Karpas-422 (cell line): ENCODE results near the gene RPS3. TPM values are rescaled to one million over a fixed set of nuclear protein-coding genes. Genes with fewer than 3 reads are reported as not detected.

Experiments used
- DNase-seq: peaks from one replicate; pipeline ENCODE4 v3.0.0-alpha.2; 2015
- H2AFZ ChIP-seq: fragments of 200-600 bp; sonication (generic); 2 replicates; pipeline ENCODE4 v1.6.1; 2014; ENCODE audit warnings: antibody characterized with exemption, low read length, mixed read lengths
- H3K27ac ChIP-seq: fragments of 200-600 bp; sonication (generic); 2 replicates; pipeline ENCODE4 v1.5.1; 2014; ENCODE audit warnings: mild to moderate bottlenecking, low read length, moderate library complexity
- H3K27me3 ChIP-seq: fragments of 200-600 bp; sonication (generic); 2 replicates; pipeline ENCODE4 v1.6.1; 2014; ENCODE audit warnings: low read length, mixed read lengths
- H3K36me3 ChIP-seq: fragments of 200-600 bp; sonication (generic); 2 replicates; pipeline ENCODE4 v1.6.1; 2014; ENCODE audit warnings: low read length, mixed read lengths; ENCODE audit not compliant: insufficient read depth
- H3K4me1 ChIP-seq: fragments of 200-600 bp; sonication (generic); 2 replicates; pipeline ENCODE4 v1.6.1; 2014; ENCODE audit warnings: mild to moderate bottlenecking, low read length, mixed read lengths
- H3K4me2 ChIP-seq: fragments of 200-600 bp; sonication (generic); 2 replicates; pipeline ENCODE4 v1.6.1; 2014; ENCODE audit warnings: low read length, low read depth, mild to moderate bottlenecking; ENCODE audit not compliant: poor library complexity, severe bottlenecking
- H3K4me3 ChIP-seq: fragments of 200-600 bp; sonication (generic); 2 replicates; pipeline ENCODE4 v1.5.1; 2014; ENCODE audit warnings: mild to moderate bottlenecking, antibody characterized with exemption, low read length, mixed read lengths
- H3K79me2 ChIP-seq: fragments of 200-600 bp; sonication (generic); 2 replicates; pipeline ENCODE4 v1.6.1; 2014; ENCODE audit warnings: mild to moderate bottlenecking, low read length, mixed read lengths
- H3K9ac ChIP-seq: fragments of 200-600 bp; sonication (generic); 2 replicates; pipeline ENCODE4 v1.6.0; 2014; ENCODE audit warnings: low read length
- H3K9me2 ChIP-seq: fragments of 200-600 bp; sonication (generic), shearing (Covaris generic); replicated peaks from 2 replicates; pipeline ENCODE4 v1.6.0; 2014; ENCODE audit warnings: mild to moderate bottlenecking, low read length, moderate library complexity; ENCODE audit not compliant: insufficient read depth
- H3K9me3 ChIP-seq: fragments of 300-700, 200-600 bp; sonication (generic); 2 replicates; pipeline ENCODE4 v1.6.1; 2014; ENCODE audit warnings: low read length, mixed read lengths
- H4K20me1 ChIP-seq: fragments of 200-600 bp; sonication (generic); 2 replicates; pipeline ENCODE4 v1.6.1; 2014; ENCODE audit warnings: mild to moderate bottlenecking, antibody characterized with exemption, low read length, low read depth; ENCODE audit not compliant: insufficient read depth
- total RNA-seq: library from RNA; depleted of rRNA; stranded (reverse); fragments of >200 nt; shearing (Covaris generic); gene quantifications from 2 replicates; pipeline ENCODE4 v1.2.3, GENCODE V29; 2014; ENCODE audit warnings: low replicate concordance

Gene RPS3
- total RNA-seq, 1 experiment from 2014 or later, result 2,332 TPM

- H3K9me3 ChIP-seq, result no peaks in the 10 kb centered on the region
- H3K36me3 ChIP-seq, result peaks cover 3% of the 10 kb centered on the region
- no peak for DNase-seq
- H3K4me1 ChIP-seq, result no peaks in the 10 kb centered on the region
- no peaks in the 10 kb centered on the region for H3K27me3 ChIP-seq
- H3K9ac ChIP-seq, result no peak overlapping the region
- no peak overlapping the region for H3K4me3 ChIP-seq
- no peak overlapping the region for H2AFZ ChIP-seq
- no peak overlapping the region for H3K27ac ChIP-seq
- no peak overlapping the region for H3K4me2 ChIP-seq
- no peaks in the 10 kb centered on the region for H4K20me1 ChIP-seq
- H3K79me2 ChIP-seq, result no peaks in the 10 kb centered on the region
- no peaks in the 10 kb centered on the region for H3K9me2 ChIP-seq
Measured at GRCh38 chr11:75426720-75427086, 27.4 kb downstream of the RPS3 start.

DNA sequence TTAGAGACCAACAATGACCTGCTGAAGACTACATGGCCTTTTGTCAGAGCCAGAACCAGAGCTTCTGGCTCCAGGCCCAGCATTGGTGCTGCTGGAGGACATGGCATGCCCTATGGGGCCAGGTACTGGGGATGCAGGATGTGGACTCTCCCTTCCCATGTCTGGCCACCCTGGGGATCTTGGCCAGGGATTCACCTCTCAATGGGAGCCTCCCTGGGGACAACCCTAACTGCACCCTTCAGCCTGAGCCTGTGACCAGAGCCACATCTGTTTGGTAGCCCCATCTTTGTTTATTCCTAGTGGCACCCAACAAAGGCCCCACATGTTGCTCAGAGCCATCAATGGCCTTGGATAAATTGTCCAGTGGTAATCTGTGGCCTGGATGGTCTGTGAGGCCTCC lies 27.9 kb downstream of the RPS3 start:
- Histone ChIP-seq H3K9ac (no peak overlapping the region), H3K4me1 (no peaks in the 10 kb centered on the region), H4K20me1 (no peaks in the 10 kb centered on the region), H3K9me3 (no peaks in the 10 kb centered on the region), H3K4me3 (no peak overlapping the region), H3K4me2 (no peak overlapping the region), H3K36me3 (peaks cover 3% of the 10 kb centered on the region), H3K27ac (no peak overlapping the region), H2AFZ (no peak overlapping the region), H3K27me3 (no peaks in the 10 kb centered on the region), H3K79me2 (no peaks in the 10 kb centered on the region), H3K9me2 (no peaks in the 10 kb centered on the region)
- no peak for DNase-seq

GRCh38 chr11:75428281-75428724 lies 29.0 kb downstream of the RPS3 start:
- H3K4me3 ChIP-seq, result no peak overlapping the region
- no peaks in the 10 kb centered on the region for H3K27me3 ChIP-seq
- H3K4me2 ChIP-seq, result no peak overlapping the region

GRCh38 chr11:75428989-75429640 lies 29.8 kb downstream of the RPS3 start:
- Histone ChIP-seq H3K9me2 (no peaks in the 10 kb centered on the region), H3K4me3 (no peak overlapping the region), H3K36me3 (no peaks in the 10 kb centered on the region; the same call in 1 of the 2 replicates), H3K4me2 (no peak overlapping the region), H3K27ac (no peak overlapping the region), H3K9me3 (no peaks in the 10 kb centered on the region), H3K79me2 (no peaks in the 10 kb centered on the region), H3K4me1 (no peaks in the 10 kb centered on the region), H2AFZ (no peak overlapping the region), H3K9ac (no peak overlapping the region), H4K20me1 (no peaks in the 10 kb centered on the region), H3K27me3 (no peaks in the 10 kb centered on the region)
- no peak for DNase-seq

More at GRCh38 chr11:75428281-75428724, 29.0 kb downstream of the RPS3 start:
- DNase-seq, result no peak
- H4K20me1 ChIP-seq, result no peaks in the 10 kb centered on the region
- H3K4me1 ChIP-seq, result no peaks in the 10 kb centered on the region
- H2AFZ ChIP-seq, result no peak overlapping the region
- H3K9me2 ChIP-seq, result no peaks in the 10 kb centered on the region
- H3K9ac ChIP-seq, result no peak overlapping the region
- H3K27ac ChIP-seq, result no peak overlapping the region
- H3K36me3 ChIP-seq, result no peaks in the 10 kb centered on the region; the same call in 1 of the 2 replicates
- no peaks in the 10 kb centered on the region for H3K79me2 ChIP-seq
- H3K9me3 ChIP-seq, result no peaks in the 10 kb centered on the region

- no peaks in the 10 kb centered on the region for H3K9me3 ChIP-seq
- no peak overlapping the region for H3K27ac ChIP-seq
- H3K4me1 ChIP-seq, result no peaks in the 10 kb centered on the region
- H3K36me3 ChIP-seq, result no peaks in the 10 kb centered on the region; the same call in 1 of the 2 replicates
- no peak overlapping the region for H3K4me3 ChIP-seq
- no peak for DNase-seq
- no peaks in the 10 kb centered on the region for H3K79me2 ChIP-seq
- no peak overlapping the region for H2AFZ ChIP-seq
- H3K9ac ChIP-seq, result no peak overlapping the region
- no peaks in the 10 kb centered on the region for H3K27me3 ChIP-seq
- H3K9me2 ChIP-seq, result no peaks in the 10 kb centered on the region
- no peak overlapping the region for H3K4me2 ChIP-seq
- no peaks in the 10 kb centered on the region for H4K20me1 ChIP-seq
Measured at GRCh38 chr11:75429641-75429901, 30.3 kb downstream of the RPS3 start.

- Histone ChIP-seq H3K9ac (no peak overlapping the region), H3K4me1 (no peaks in the 10 kb centered on the region), H2AFZ (no peak overlapping the region), H3K27ac (no peak overlapping the region), H3K36me3 (peaks cover 2% of the 10 kb centered on the region), H3K4me3 (no peak overlapping the region), H3K79me2 (no peaks in the 10 kb centered on the region), H3K27me3 (no peaks in the 10 kb centered on the region), H3K9me3 (no peaks in the 10 kb centered on the region), H3K9me2 (no peaks in the 10 kb centered on the region), H4K20me1 (no peaks in the 10 kb centered on the region), H3K4me2 (no peak overlapping the region)
- no peak for DNase-seq
Measured at GRCh38 chr11:75429902-75430713, 30.8 kb downstream of the RPS3 start.

DNA sequence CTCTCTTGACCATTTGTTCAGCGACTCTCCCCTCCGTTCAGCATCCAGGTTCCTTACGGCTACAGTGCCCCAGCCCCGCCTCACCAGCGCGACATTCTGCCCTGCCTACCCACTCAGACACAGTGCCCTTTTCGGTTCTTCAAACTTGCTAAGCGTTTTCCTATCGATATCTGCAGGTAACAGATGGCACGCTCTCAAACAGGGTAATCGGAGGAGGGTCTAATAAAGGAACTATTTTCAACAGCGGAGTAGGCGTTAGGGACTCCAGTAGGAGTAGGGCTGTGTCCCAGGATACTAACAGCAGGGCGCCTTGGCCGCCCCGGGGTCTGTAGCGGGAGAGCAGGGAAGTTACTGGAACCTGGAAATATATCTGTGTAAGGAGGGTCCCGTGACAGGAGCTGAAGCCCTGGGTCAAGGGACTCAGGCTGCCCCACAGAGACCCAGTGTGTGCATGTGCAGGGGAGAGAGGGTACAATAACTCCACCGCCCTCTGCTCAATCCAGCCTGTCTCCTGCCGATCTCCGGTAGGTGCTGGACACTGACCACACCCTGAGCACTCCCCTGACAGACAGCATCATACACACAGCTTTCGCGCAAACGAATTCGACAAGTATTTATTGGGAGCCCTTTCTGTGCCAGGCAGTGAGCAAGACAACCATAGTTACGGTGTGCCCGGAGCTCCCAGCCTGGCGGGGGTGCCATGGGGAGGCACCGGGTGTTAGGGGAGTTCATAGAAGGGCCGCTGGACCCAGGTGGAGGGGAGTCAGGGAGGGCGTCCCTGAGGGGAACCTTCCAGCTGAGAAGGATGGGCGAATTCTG lies 31.6 kb downstream of the RPS3 start:
- Histone ChIP-seq H3K4me2 (no peak overlapping the region), H2AFZ (no peak overlapping the region), H3K9me3 (no peaks in the 10 kb centered on the region), H3K9ac (no peak overlapping the region), H3K79me2 (no peaks in the 10 kb centered on the region), H3K9me2 (no peaks in the 10 kb centered on the region), H3K27ac (no peak overlapping the region), H4K20me1 (no peaks in the 10 kb centered on the region), H3K36me3 (peaks cover 2% of the 10 kb centered on the region), H3K4me3 (no peak overlapping the region), H3K4me1 (no peaks in the 10 kb centered on the region), H3K27me3 (no peaks in the 10 kb centered on the region)
- no peak for DNase-seq
